DOHH2 (cell line): Measurements from ENCODE around the gene GPX1.

ENCODE experiments used
- EZH2phosphoT487 ChIP-seq: fragments of 200-600 bp; sonication (generic); IDR thresholded peaks from 2 replicates; pipeline ENCODE4 v1.6.1; 2017; ENCODE audit warnings: borderline replicate concordance, mild to moderate bottlenecking, antibody characterized with exemption, low read length, moderate library complexity, mixed read lengths
- TF ChIP-seq, protein P1 (sequence below): fragments of 200-600 bp; sonication (generic); IDR thresholded peaks from one replicate; pipeline ENCODE4 v1.5.1; 2014; ENCODE audit warnings: antibody characterized with exemption, mild to moderate bottlenecking, low read depth, low read length; ENCODE audit not compliant: poor library complexity, severe bottlenecking

DNA sequence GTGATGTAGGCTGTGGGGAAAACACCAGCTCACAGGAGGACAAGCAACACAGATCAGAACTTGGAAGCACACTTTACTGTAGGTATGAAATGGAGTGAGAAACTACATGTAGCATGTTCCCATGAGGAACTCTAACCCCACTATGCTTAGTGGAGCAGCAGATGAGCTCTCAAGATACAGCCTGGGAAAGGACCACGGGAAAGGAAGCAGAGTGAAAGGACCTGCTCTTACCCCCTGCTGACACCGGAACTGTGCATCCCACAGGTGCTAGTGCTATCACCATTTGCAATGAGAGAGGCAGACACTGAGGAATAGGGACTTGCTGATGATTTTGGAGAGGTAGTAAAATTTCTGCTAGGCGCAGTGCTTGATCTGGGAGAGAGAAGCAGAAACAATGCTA, 46.9 kb downstream of the GPX1 start:
- no peak for TF ChIP-seq EZH2phosphoT487
- TF ChIP-seq, protein P1, sequence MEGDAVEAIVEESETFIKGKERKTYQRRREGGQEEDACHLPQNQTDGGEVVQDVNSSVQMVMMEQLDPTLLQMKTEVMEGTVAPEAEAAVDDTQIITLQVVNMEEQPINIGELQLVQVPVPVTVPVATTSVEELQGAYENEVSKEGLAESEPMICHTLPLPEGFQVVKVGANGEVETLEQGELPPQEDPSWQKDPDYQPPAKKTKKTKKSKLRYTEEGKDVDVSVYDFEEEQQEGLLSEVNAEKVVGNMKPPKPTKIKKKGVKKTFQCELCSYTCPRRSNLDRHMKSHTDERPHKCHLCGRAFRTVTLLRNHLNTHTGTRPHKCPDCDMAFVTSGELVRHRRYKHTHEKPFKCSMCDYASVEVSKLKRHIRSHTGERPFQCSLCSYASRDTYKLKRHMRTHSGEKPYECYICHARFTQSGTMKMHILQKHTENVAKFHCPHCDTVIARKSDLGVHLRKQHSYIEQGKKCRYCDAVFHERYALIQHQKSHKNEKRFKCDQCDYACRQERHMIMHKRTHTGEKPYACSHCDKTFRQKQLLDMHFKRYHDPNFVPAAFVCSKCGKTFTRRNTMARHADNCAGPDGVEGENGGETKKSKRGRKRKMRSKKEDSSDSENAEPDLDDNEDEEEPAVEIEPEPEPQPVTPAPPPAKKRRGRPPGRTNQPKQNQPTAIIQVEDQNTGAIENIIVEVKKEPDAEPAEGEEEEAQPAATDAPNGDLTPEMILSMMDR = no peak
